Esophagus muscularis mucosa (tissue), 3 donors: Measurements from ENCODE around the gene PCDH9.

ENCODE experiments used
- CTCF ChIP-seq, 3 experiments: fragments of 200-600 bp in 2 of 3; fragments of 450-650 bp in 1 of 3; sonication (generic) in 2 of 3; IDR thresholded peaks; one replicate each; pipeline ENCODE4 v1.5.1; 2017 to 2019; ENCODE audit warnings: antibody characterized with exemption in 3 of 3, mild to moderate bottlenecking in 2 of 3, moderate library complexity in 1 of 3
- POLR2A ChIP-seq: fragments of 450-650 bp; IDR thresholded peaks from one replicate; pipeline ENCODE4 v1.6.1; 2017; ENCODE audit warnings: antibody characterized with exemption, moderate library complexity, mild to moderate bottlenecking, low read depth
- POLR2AphosphoS5 ChIP-seq, 2 donors: sonication (generic); formaldehyde crosslinking; IDR thresholded peaks; one replicate each; pipeline ENCODE4 v1.6.1; 2017; ENCODE audit warnings: antibody characterized with exemption in 2 of 2

DNA sequence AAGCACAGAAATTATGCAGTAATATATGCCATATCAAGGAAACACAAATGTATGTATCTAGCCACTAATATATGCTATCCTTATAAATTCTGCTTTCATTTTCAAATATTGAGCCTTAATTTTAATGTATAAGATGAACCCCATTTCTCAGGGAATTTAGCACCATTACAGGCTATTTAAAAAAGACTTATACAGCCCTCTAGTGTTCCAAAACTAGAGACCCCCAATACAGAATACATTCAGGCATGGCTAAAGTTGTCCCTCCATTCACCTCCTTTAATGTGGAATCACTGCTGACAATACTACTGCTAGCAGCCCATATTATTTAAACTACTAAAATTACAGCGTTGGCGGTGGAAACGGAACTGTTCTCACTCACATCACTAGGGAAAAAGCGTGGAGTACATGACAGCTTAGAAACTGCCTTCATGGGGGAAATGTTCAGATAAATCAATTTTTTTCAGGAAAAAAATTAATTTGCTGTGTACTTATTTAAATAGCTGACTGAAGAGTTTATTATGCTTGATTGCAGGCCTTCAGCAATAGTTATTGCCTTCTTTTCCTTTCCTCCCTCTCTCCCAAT, 541.0 kb downstream of the PCDH9 start:
- TF ChIP-seq CTCF (IDR thresholded peaks at IDR 0.05) (no peak), POLR2AphosphoS5 (IDR thresholded peaks at IDR 0.05) (no peak), POLR2A (no peak)
